ENCODE results near the gene ZNF790.

DNA sequence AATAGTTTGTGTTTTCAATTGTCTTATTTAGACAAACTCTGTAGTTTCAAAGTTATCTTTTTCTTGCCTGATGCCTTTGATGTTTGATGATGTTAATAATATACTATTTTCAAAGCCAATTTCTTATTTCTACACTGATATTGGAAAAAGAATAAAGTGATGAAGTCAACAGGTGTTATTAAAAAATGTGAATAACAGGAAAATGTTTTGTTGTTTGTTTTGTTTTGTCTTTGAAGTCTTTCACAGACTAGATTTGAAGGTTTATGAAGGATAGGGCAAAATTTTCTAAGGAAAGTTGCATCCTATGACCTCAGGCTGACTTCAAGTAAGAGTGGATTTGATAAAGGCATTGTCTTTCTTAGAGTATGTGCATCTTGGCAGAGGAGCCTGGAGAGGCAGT, 31.2 kb downstream of the ZNF790 start:
- no peak for TF ChIP-seq SMC3 (IDR thresholded peaks at IDR 0.05; ENCODE audit: low read depth, low read length)
- no peak for TF ChIP-seq RCOR1 (IDR thresholded peaks at IDR 0.05; ENCODE audit: insufficient replicate concordance, low read length)
- no peak for TF ChIP-seq RAD21 (IDR thresholded peaks at IDR 0.05; ENCODE audit: low read length)
- TF ChIP-seq, protein P1, sequence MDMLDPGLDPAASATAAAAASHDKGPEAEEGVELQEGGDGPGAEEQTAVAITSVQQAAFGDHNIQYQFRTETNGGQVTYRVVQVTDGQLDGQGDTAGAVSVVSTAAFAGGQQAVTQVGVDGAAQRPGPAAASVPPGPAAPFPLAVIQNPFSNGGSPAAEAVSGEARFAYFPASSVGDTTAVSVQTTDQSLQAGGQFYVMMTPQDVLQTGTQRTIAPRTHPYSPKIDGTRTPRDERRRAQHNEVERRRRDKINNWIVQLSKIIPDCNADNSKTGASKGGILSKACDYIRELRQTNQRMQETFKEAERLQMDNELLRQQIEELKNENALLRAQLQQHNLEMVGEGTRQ (IDR thresholded peaks at IDR 0.05; ENCODE audit: low read depth, low read length): no peak
- TF ChIP-seq, protein P2, sequence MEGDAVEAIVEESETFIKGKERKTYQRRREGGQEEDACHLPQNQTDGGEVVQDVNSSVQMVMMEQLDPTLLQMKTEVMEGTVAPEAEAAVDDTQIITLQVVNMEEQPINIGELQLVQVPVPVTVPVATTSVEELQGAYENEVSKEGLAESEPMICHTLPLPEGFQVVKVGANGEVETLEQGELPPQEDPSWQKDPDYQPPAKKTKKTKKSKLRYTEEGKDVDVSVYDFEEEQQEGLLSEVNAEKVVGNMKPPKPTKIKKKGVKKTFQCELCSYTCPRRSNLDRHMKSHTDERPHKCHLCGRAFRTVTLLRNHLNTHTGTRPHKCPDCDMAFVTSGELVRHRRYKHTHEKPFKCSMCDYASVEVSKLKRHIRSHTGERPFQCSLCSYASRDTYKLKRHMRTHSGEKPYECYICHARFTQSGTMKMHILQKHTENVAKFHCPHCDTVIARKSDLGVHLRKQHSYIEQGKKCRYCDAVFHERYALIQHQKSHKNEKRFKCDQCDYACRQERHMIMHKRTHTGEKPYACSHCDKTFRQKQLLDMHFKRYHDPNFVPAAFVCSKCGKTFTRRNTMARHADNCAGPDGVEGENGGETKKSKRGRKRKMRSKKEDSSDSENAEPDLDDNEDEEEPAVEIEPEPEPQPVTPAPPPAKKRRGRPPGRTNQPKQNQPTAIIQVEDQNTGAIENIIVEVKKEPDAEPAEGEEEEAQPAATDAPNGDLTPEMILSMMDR (conservative IDR thresholded peaks at IDR 0.05; ENCODE audit: low read depth, low read length): no peak
- no peak for TF ChIP-seq POLR2A (IDR thresholded peaks at IDR 0.05; ENCODE audit: low read depth, low read length)
- no peak for TF ChIP-seq CHD1 (IDR thresholded peaks at IDR 0.05; ENCODE audit: low read depth, low read length)
- no peak for TF ChIP-seq BHLHE40 (IDR thresholded peaks at IDR 0.05; ENCODE audit: low read depth, low read length)
- TF ChIP-seq CEBPB (IDR thresholded peaks at IDR 0.05; ENCODE audit: low read depth, low read length): no peak
- TF ChIP-seq MXI1 (IDR thresholded peaks at IDR 0.05; ENCODE audit: borderline replicate concordance, low read depth, low read length): no peak
- no peak for TF ChIP-seq FOS (IDR thresholded peaks at IDR 0.05; ENCODE audit: low read depth, low read length)
- no peak for TF ChIP-seq RFX5 (IDR thresholded peaks at IDR 0.05; ENCODE audit: low read depth, low read length)
